Esophagus (tissue), 2 donors: Measurements from ENCODE around the gene BATF3. TPM values are rescaled to one million over a fixed set of nuclear protein-coding genes. Genes with fewer than 3 reads are reported as not detected.

Source experiments
- H3K27ac ChIP-seq, 2 donors: one replicate each; pipeline ENCODE4 v1.5.1; 2013; ENCODE audit warnings: low read depth in 2 of 2, mild to moderate bottlenecking in 2 of 2, inconsistent platforms in 1 of 2, low read length in 1 of 2, moderate library complexity in 1 of 2
- H3K27me3 ChIP-seq, 2 donors: one replicate each; pipeline ENCODE4 v1.6.1; 2013; ENCODE audit warnings: low read length in 2 of 2, control low read depth in 1 of 2, mild to moderate bottlenecking in 1 of 2; ENCODE audit not compliant: insufficient read depth in 2 of 2, control insufficient read depth in 1 of 2
- H3K36me3 ChIP-seq, 2 donors: one replicate each; pipeline ENCODE4 v1.6.1; 2013; ENCODE audit warnings: low read length in 1 of 2; ENCODE audit not compliant: control insufficient read depth in 2 of 2, insufficient read depth in 2 of 2
- H3K4me1 ChIP-seq, 2 donors: one replicate each; pipeline ENCODE4 v1.6.1; 2013; ENCODE audit warnings: low read length in 1 of 2; ENCODE audit not compliant: control insufficient read depth in 2 of 2, insufficient read depth in 2 of 2
- H3K4me3 ChIP-seq, 2 donors: one replicate each; pipeline ENCODE4 v1.5.1; 2013; ENCODE audit warnings: low read length in 2 of 2, mild to moderate bottlenecking in 2 of 2, low read depth in 1 of 2, moderate library complexity in 1 of 2
- H3K9me3 ChIP-seq, 2 donors: one replicate each; pipeline ENCODE4 v1.6.1; 2013; ENCODE audit warnings: mild to moderate bottlenecking in 2 of 2, low read depth in 1 of 2, low read length in 1 of 2, moderate library complexity in 1 of 2; ENCODE audit not compliant: control insufficient read depth in 2 of 2, insufficient read depth in 1 of 2
- WGBS, 2 donors: extraction: QIAGEN DNeasy Blood & Tissue Kit; methylation state at CpG; one replicate each; pipeline ENCODE4 v1.1.7; 2013; 5-methylcytosine and 5-hydroxymethylcytosine counted together
- polyA plus RNA-seq, 2 donors: library from polyadenylated mRNA; stranded (reverse); fragments of 200-250 nt; gene quantifications; one replicate each; pipeline ENCODE4 v1.2.3, GENCODE V29; 2013
- donor health status: healthy with polysubstance abuse.
- donor health status: Bipolar disorder and iron deficiency.

The BATF3 gene
- polyA plus RNA-seq, 2 donors, result 1.7 to 1.8 TPM

DNA sequence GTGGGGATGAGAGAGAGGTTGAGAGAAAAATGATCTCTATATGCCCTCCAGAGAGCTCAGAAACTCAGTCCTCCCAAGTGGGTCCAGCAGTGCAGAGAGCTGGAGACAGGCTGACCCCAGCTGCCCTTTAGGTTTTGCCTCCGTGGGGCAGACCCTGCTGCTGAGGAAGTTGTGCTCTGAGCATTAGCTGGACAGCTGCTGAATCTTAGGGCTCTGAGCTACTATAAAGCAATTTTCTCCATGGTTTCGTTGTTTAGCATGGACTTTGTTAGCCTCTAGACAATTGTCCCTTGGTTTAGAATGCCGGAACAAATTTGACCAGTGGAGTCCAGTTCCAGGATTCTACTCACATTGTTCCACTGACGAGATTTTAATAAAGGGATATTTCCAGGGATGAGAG is 22.1 kb downstream of the BATF3 start:
- Histone ChIP-seq H3K4me1 (no peaks in the 10 kb centered on the region), H3K4me3 (no peak overlapping the region), H3K27ac (no peak overlapping the region), H3K9me3 (no peaks in the 10 kb centered on the region), H3K27me3 (no peaks in the 10 kb centered on the region), H3K36me3 (peaks cover 0 to 3% of the 10 kb centered on the region in 2 donors)
- 85 to 87% methylated on average over 4 of the region's 4 CpGs for WGBS, 2 donors

DNA sequence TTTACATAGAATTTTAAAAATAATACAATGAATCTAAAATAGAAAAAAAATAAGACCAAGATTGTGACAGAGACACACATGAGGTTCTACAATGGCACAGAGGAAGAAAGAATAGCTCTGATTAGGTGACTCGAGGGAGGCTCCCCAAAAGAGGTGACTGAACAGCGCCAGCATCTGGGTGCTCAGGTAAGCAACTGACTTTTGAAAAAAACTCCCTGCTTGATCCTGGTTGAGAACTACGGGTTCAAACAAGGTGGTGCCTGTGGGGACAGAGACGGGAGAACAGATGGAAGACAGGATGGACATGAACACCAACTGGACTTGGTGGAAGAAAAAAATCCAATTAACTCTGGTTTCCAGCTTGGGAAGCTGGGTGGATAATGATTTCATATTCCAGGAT is 22.5 kb downstream of the BATF3 start:
- Histone ChIP-seq H3K36me3 (peaks cover 0 to 3% of the 10 kb centered on the region in 2 donors), H3K27me3 (no peaks in the 10 kb centered on the region), H3K27ac (no peak overlapping the region), H3K4me1 (no peaks in the 10 kb centered on the region), H3K9me3 (no peaks in the 10 kb centered on the region), H3K4me3 (no peak overlapping the region)
- WGBS, 2 donors, result 77 to 80% methylated on average over 4 of the region's 4 CpGs

- 90 to 95% methylated on average over 3 of the region's 3 CpGs for WGBS, 2 donors
- no peaks in the 10 kb centered on the region for H3K4me1 ChIP-seq
- H3K36me3 ChIP-seq, result peaks cover 0 to 3% of the 10 kb centered on the region in 2 donors
- no peak overlapping the region for H3K4me3 ChIP-seq
- no peaks in the 10 kb centered on the region for H3K9me3 ChIP-seq
- no peaks in the 10 kb centered on the region for H3K27me3 ChIP-seq
- no peak overlapping the region for H3K27ac ChIP-seq
These were observed 24.0 kb downstream of the BATF3 start for GRCh38 chr1:212675675-212676074.

- H3K36me3 ChIP-seq, result peaks cover 0 to 3% of the 10 kb centered on the region in 2 donors
- no peak overlapping the region for H3K4me3 ChIP-seq
- 94 to 96% methylated on average over 3 of the region's 3 CpGs for WGBS, 2 donors
- no peak overlapping the region for H3K27ac ChIP-seq
- H3K4me1 ChIP-seq, result no peaks in the 10 kb centered on the region
- no peaks in the 10 kb centered on the region for H3K27me3 ChIP-seq
- no peaks in the 10 kb centered on the region for H3K9me3 ChIP-seq
These were observed 24.8 kb downstream of the BATF3 start for GRCh38 chr1:212674872-212675271.

DNA sequence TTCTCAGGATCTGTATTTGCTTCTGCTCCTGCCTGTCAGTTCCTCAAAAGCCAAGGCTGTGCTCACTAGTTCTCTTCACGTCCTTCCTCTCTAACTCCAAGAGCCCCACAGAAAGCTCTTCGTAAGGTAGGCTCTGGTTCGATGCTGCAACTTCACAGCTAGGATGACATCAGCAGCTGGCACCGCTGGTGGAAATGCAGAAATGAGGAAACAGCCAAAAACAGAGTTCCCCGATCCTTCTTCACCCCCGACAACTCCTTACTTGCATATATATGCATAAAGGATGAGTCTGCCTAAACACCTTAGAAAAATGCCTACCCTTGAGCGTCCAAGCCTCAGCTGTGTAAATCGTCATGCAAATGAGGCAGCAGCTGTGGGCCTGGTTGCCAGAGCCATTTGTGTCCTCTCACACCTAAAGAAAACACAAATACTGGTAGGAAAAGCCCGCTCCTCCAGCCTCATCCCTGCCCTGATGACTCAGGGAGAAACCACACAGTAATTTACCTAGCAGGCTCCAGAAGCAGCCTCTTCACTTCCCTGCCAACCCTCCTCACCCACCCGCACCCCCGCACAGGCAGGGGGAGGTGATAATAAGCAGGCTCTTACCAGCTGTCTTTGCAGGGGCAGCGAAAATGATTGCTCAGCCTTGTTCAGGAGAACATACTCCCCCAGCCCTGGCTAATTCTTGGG is 28.2 kb downstream of the BATF3 start:
- no peaks in the 10 kb centered on the region for H3K36me3 ChIP-seq
- no peak overlapping the region for H3K4me3 ChIP-seq
- no peaks in the 10 kb centered on the region for H3K9me3 ChIP-seq
- no peak overlapping the region for H3K27ac ChIP-seq
- no peaks in the 10 kb centered on the region for H3K4me1 ChIP-seq
- WGBS, 2 donors, result 34 to 52% methylated on average over 12 of the region's 12 CpGs
- H3K27me3 ChIP-seq, result no peaks in the 10 kb centered on the region

- Histone ChIP-seq H3K4me1 (no peaks in the 10 kb centered on the region), H3K27ac (no peak overlapping the region), H3K27me3 (no peaks in the 10 kb centered on the region), H3K36me3 (no peaks in the 10 kb centered on the region), H3K9me3 (no peaks in the 10 kb centered on the region), H3K4me3 (no peak overlapping the region)
These were observed 28.8 kb downstream of the BATF3 start for GRCh38 chr1:212670882-212671281.

GRCh38 chr1:212670301-212670700 is 29.3 kb downstream of the BATF3 start:
- Histone ChIP-seq H3K9me3 (no peaks in the 10 kb centered on the region), H3K36me3 (no peaks in the 10 kb centered on the region), H3K4me1 (no peaks in the 10 kb centered on the region), H3K4me3 (no peak overlapping the region), H3K27ac (no peak overlapping the region), H3K27me3 (no peaks in the 10 kb centered on the region)
- 94 to 96% methylated on average over 7 of the region's 7 CpGs for WGBS, 2 donors

- Histone ChIP-seq H3K4me3 (no peak overlapping the region), H3K36me3 (no peaks in the 10 kb centered on the region), H3K9me3 (no peaks in the 10 kb centered on the region), H3K27me3 (no peaks in the 10 kb centered on the region), H3K27ac (no peak overlapping the region), H3K4me1 (no peaks in the 10 kb centered on the region)
- WGBS, 2 donors, result 91% methylated on average over 8 of the region's 8 CpGs
These were observed 30.0 kb downstream of the BATF3 start for GRCh38 chr1:212669600-212669999.

- Histone ChIP-seq H3K27me3 (no peaks in the 10 kb centered on the region), H3K4me1 (no peaks in the 10 kb centered on the region), H3K4me3 (no peak overlapping the region), H3K9me3 (no peaks in the 10 kb centered on the region), H3K36me3 (no peaks in the 10 kb centered on the region), H3K27ac (no peak overlapping the region)
- WGBS, 2 donors, result 71 to 87% methylated on average over 2 of the region's 2 CpGs
These were observed 30.5 kb downstream of the BATF3 start for GRCh38 chr1:212669102-212669501.

DNA sequence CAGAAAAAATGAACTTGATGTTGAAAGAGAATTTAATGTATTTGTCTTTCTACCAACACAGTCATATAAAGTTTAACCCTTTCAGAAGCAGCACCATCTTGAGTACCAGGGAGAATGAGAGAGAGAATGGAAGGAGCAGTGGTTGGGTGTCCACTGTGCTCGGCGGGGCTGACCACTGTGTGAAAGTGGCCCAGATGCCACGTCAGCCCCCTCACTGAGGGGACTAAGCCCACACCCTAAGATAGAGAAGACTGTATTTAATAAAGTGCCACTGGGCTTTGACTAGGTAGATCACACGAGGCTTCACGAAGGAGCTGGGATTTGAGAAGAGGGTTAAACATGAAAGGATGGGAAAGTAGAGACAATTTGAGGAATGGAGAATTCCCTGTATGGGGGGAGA is 31.2 kb downstream of the BATF3 start:
- Histone ChIP-seq H3K27ac (peak overlapping the region in 1 of 2 donors; percentile 48), H3K4me3 (no peak overlapping the region), H3K27me3 (no peaks in the 10 kb centered on the region), H3K4me1 (no peaks in the 10 kb centered on the region), H3K9me3 (no peaks in the 10 kb centered on the region), H3K36me3 (no peaks in the 10 kb centered on the region)
- 85 to 91% methylated on average over 5 of the region's 5 CpGs for WGBS, 2 donors
